Tibial nerve (tissue), 4 donors: ENCODE data around the gene USP7.
A peak's percentile ranks its signal among the peaks of the same experiment; 100 is the strongest.

Source experiments
- EP300 ChIP-seq, 2 donors: sonication (generic); formaldehyde crosslinking; IDR thresholded peaks; one replicate each; pipeline ENCODE4 v1.6.1; 2017; ENCODE audit warnings: antibody characterized with exemption in 2 of 2, mild to moderate bottlenecking in 1 of 2
- TF ChIP-seq, protein P1 (sequence below), 5 experiments: fragments of 200-600 bp in 3 of 5; fragments of 450-650 bp in 2 of 5; sonication (generic) in 3 of 5; IDR thresholded peaks; one replicate each; pipeline ENCODE4 v1.5.1; 2016 to 2019; ENCODE audit warnings: antibody characterized with exemption in 5 of 5, mild to moderate bottlenecking in 3 of 5, moderate library complexity in 2 of 5

DNA sequence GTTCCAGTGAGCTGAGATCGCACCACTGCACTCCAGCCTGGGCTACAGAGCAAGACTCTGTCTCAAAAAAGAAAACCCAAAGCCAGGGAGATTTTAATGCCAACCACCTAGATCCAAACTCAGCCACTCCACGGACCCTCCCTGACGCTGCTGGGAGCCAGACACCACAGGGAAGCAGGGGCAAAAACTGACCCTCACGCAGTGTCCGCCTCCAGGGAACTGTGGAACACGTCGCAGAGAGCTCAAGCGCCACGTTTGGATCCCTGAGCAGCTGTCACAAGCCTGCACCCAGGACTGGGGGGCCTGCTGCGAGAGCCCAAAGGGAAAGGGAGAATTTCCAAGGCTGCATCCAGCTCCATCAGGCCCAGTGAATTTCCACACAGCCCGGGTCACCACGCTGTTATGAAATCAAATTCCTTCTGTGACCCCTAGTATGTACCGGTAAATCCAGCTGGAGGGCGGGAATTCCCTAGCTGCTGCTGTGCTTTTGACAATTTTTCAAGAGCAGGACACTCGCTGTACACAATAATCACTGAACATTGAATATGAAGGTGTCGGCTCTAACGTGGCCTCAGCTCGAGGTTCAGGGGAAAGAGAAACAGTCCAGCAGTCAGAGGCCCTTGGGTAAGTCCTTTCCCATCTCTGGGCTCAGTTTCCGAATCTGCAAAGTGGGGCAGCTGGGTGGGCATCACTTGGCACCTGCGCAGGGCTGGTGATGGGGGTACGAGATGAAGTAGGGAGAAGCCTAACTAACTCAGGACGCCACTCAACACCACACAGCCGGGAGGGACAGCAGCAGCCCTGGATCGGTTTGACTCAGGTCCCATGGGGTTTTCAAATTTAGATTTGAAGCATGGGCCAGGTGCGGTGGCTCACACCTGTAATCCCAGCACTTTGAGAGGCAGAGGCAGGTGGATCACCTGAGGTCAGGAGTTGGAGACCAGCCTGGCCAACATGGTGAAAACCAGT, 103.5 kb downstream of the USP7 start:
- TF ChIP-seq EP300 (IDR thresholded peaks at IDR 0.05) = peak in 1 of 2 donors; percentile 84
- TF ChIP-seq, protein P1, sequence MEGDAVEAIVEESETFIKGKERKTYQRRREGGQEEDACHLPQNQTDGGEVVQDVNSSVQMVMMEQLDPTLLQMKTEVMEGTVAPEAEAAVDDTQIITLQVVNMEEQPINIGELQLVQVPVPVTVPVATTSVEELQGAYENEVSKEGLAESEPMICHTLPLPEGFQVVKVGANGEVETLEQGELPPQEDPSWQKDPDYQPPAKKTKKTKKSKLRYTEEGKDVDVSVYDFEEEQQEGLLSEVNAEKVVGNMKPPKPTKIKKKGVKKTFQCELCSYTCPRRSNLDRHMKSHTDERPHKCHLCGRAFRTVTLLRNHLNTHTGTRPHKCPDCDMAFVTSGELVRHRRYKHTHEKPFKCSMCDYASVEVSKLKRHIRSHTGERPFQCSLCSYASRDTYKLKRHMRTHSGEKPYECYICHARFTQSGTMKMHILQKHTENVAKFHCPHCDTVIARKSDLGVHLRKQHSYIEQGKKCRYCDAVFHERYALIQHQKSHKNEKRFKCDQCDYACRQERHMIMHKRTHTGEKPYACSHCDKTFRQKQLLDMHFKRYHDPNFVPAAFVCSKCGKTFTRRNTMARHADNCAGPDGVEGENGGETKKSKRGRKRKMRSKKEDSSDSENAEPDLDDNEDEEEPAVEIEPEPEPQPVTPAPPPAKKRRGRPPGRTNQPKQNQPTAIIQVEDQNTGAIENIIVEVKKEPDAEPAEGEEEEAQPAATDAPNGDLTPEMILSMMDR (IDR thresholded peaks at IDR 0.05) = no peak
